ENCODE data around the gene APOBEC3F. TPM values are rescaled to one million over a fixed set of nuclear protein-coding genes. Genes with fewer than 3 reads are reported as not detected.

APOBEC3F gene
- total RNA-seq, 1 experiment from 2014 or later: 1.4 TPM

- Mint-ChIP-seq H3K27ac (ENCODE audit: low read depth, unreplicated experiment) (peak overlapping the region; percentile 88), H3K4me1 (ENCODE audit: insufficient read depth, unreplicated experiment) (peaks cover 7% of the 10 kb centered on the region), H3K9me3 (ENCODE audit: unreplicated experiment) (no peaks in the 10 kb centered on the region), H3K36me3 (ENCODE audit: insufficient read depth, unreplicated experiment) (no peaks in the 10 kb centered on the region), H3K27me3 (ENCODE audit: insufficient read depth, unreplicated experiment) (no peaks in the 10 kb centered on the region), H3K4me3 (ENCODE audit: unreplicated experiment) (no peak overlapping the region)
- TF ChIP-seq CTCF (IDR thresholded peaks at IDR 0.05; ENCODE audit: unreplicated experiment): no peak
- POLR2A ChIA-PET: interaction anchor here (0.5 to 0.6 kb wide), 2 partner anchors 12 to 25 kb away, joined by 3 read pairs; no protein-coding TSS in a partner anchor
- CTCF ChIA-PET: interaction anchor here (0.6 to 1.1 kb wide), 3 partner anchors 229 to 646 kb away, joined by 3 to 4 read pairs (median 3); no protein-coding TSS in a partner anchor
- BruUV-seq (replicated peaks): no TSS peak
- DNase-seq (ENCODE audit: unreplicated experiment): no peak
- intact Hi-C loops (cut with micrococcal nuclease): no loop called here
Observed at GRCh38 chr22:39098576-39098975, 57.9 kb downstream of the APOBEC3F start.

GRCh38 chr22:39101226-39101625 lies 60.6 kb downstream of the APOBEC3F start:
- intact Hi-C loops (cut with micrococcal nuclease): no loop called here
- Mint-ChIP-seq H3K27ac (ENCODE audit: low read depth, unreplicated experiment) (no peak overlapping the region), H3K4me3 (ENCODE audit: unreplicated experiment) (no peak overlapping the region), H3K27me3 (ENCODE audit: insufficient read depth, unreplicated experiment) (no peaks in the 10 kb centered on the region), H3K36me3 (ENCODE audit: insufficient read depth, unreplicated experiment) (no peaks in the 10 kb centered on the region), H3K9me3 (ENCODE audit: unreplicated experiment) (no peaks in the 10 kb centered on the region), H3K4me1 (ENCODE audit: insufficient read depth, unreplicated experiment) (peaks cover 7% of the 10 kb centered on the region)
- TF ChIP-seq CTCF (IDR thresholded peaks at IDR 0.05; ENCODE audit: unreplicated experiment): no peak
- no TSS peak for BruUV-seq (replicated peaks)
- CTCF ChIA-PET: interaction anchor here (0.6 kb wide), 1 partner anchor 911 kb away, joined by 3 read pairs; no protein-coding TSS in a partner anchor
- POLR2A ChIA-PET: no interaction called here
- DNase-seq (ENCODE audit: unreplicated experiment): no peak

GRCh38 chr22:39103431-39103830 lies 62.8 kb downstream of the APOBEC3F start:
- no peaks in the 10 kb centered on the region for H3K27me3 Mint-ChIP-seq (ENCODE audit: insufficient read depth, unreplicated experiment)
- no TSS peak for BruUV-seq (replicated peaks)
- H3K27ac Mint-ChIP-seq (ENCODE audit: low read depth, unreplicated experiment): no peak overlapping the region
- H3K4me3 Mint-ChIP-seq (ENCODE audit: unreplicated experiment): no peak overlapping the region
- no peak for TF ChIP-seq CTCF (IDR thresholded peaks at IDR 0.05; ENCODE audit: unreplicated experiment)
- DNase-seq (ENCODE audit: unreplicated experiment): no peak
- ChIA-PET CTCF (no interaction called here), POLR2A (no interaction called here)
- no peaks in the 10 kb centered on the region for H3K9me3 Mint-ChIP-seq (ENCODE audit: unreplicated experiment)
- no peaks in the 10 kb centered on the region for H3K36me3 Mint-ChIP-seq (ENCODE audit: insufficient read depth, unreplicated experiment)
- intact Hi-C loops (cut with micrococcal nuclease): no loop called here
- no peaks in the 10 kb centered on the region for H3K4me1 Mint-ChIP-seq (ENCODE audit: insufficient read depth, unreplicated experiment)

Other genes starting within 250 kb of the APOBEC3F start
- 18.3 and 30.3 TPM in 2 replicates for gene DNAL4, start 246.7 kb upstream of the APOBEC3F start, total RNA-seq (2022)
- 0.93 and 0.96 TPM in 2 replicates for gene NPTXR, start 196.8 kb upstream of the APOBEC3F start, total RNA-seq (2022)
- gene CBX6, start 168.6 kb upstream of the APOBEC3F start, total RNA-seq (2022): 22.9 and 42.1 TPM in 2 replicates
- gene APOBEC3A, start 83.3 kb upstream of the APOBEC3F start, total RNA-seq (2022): not detected in 2 replicates
- 1.0 and 1.1 TPM in 2 replicates for gene APOBEC3B, start 58.5 kb upstream of the APOBEC3F start, total RNA-seq (2022)
- 24.8 and 30.1 TPM in 2 replicates for gene APOBEC3C, start 26.6 kb upstream of the APOBEC3F start, total RNA-seq (2022)
- 0.14 and 0.83 TPM in 2 replicates for gene APOBEC3D, start 19.7 kb upstream of the APOBEC3F start, total RNA-seq (2022)
- gene APOBEC3G, start 36.4 kb downstream of the APOBEC3F start, total RNA-seq (2022): 0.49 and 0.54 TPM in 2 replicates
- gene APOBEC3H, start 56.4 kb downstream of the APOBEC3F start, total RNA-seq (2022): 0.86 and 1.2 TPM in 2 replicates
- gene CBX7, start 111.8 kb downstream of the APOBEC3F start, total RNA-seq (2022): 5.3 and 6.2 TPM in 2 replicates
- 0.29 and 0.37 TPM in 2 replicates for gene PDGFB, start 204.1 kb downstream of the APOBEC3F start, total RNA-seq (2022)